Inferior parietal cortex (tissue), 1 donor: ENCODE results near the gene CFTR.

Experiments
- DNase-seq: peaks from one replicate; pipeline ENCODE4 v3.0.0-alpha.2; 2016; ENCODE audit errors: extremely low spot score

CFTR gene

GRCh38 chr7:117588352-117588794, 108.5 kb downstream of the CFTR start:
- no peak for DNase-seq

DNA sequence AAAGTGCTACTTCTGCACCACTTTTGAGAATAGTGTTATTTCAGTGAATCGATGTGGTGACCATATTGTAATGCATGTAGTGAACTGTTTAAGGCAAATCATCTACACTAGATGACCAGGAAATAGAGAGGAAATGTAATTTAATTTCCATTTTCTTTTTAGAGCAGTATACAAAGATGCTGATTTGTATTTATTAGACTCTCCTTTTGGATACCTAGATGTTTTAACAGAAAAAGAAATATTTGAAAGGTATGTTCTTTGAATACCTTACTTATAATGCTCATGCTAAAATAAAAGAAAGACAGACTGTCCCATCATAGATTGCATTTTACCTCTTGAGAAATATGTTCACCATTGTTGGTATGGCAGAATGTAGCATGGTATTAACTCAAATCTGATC, 110.4 kb downstream of the CFTR start:
- no peak for DNase-seq

GRCh38 chr7:117592011-117592635, 112.3 kb downstream of the CFTR start:
- no peak for DNase-seq

- DNase-seq, result no peak
Observed at GRCh38 chr7:117596134-117596533, 116.3 kb downstream of the CFTR start.

- no peak for DNase-seq
Observed at GRCh38 chr7:117597755-117598154, 117.9 kb downstream of the CFTR start.

GRCh38 chr7:117600911-117601310, 121.1 kb downstream of the CFTR start:
- no peak for DNase-seq

- no peak for DNase-seq
Observed at GRCh38 chr7:117603627-117604026, 123.8 kb downstream of the CFTR start.

GRCh38 chr7:117605712-117606111, 125.9 kb downstream of the CFTR start:
- DNase-seq, result no peak

GRCh38 chr7:117606132-117606531, 126.3 kb downstream of the CFTR start:
- DNase-seq, result no peak

DNA sequence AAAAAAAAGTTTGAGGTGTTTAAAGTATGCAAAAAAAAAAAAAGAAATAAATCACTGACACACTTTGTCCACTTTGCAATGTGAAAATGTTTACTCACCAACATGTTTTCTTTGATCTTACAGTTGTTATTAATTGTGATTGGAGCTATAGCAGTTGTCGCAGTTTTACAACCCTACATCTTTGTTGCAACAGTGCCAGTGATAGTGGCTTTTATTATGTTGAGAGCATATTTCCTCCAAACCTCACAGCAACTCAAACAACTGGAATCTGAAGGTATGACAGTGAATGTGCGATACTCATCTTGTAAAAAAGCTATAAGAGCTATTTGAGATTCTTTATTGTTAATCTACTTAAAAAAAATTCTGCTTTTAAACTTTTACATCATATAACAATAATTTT, 130.6 kb downstream of the CFTR start:
- DNase-seq, result no peak

DNA sequence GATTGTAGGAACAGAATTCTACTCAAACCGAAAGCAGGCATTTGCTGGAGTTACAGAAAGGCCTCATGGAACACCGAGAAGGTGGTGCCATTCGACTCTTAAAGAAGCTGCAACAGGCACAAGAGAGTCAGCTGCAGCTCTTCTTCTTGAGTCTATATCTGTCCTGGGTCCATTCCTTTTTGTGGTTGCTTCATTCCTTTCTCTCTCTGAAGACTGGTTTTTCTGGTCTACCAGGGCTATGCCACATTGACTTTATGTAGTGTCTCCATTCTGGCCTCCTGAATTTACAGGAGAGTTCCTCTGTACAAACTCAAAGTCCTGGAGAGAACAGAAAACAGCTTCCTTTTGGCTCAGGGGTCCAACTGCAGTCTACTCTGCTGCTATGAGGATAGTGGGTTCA, 132.8 kb downstream of the CFTR start:
- no peak for DNase-seq

DNA sequence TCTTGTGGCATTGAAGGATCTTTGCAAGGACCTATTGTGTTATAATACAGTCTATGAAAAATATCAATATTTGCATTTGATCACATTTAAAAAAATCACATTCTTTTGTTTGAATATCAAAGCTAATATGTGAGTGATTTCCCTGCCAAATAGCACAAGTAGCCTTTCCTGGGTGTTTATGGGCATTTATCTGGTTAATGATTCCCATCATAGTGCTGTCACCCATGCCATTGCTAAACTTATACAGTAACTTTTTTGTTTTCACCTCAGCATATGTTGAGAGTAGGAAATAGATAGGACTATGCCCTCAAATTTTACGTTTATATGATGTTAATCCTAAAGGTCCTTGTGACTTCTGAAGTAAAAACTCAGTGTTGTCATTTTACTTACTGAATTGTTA, 136.9 kb downstream of the CFTR start:
- DNase-seq, result no peak

DNA sequence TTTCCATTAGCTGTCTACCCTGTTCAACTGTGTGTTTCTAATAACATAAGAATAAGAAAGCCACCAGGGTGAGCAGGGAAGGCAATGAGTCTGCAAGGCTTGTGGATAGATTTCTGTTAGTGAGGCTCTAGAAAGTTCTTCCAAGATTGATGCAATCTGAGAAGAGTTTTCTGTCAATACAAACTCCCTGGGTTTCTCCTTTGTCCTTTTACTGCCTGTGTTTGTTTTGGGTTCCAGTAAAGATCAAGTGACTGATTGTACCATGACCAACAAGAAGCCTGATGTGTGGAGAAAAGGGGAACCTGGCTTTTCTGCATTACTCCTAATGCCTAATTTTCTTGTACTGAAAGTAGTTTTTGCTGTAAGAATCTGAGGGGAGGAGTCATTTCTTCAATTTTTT, 139.9 kb downstream of the CFTR start:
- no peak for DNase-seq

DNA sequence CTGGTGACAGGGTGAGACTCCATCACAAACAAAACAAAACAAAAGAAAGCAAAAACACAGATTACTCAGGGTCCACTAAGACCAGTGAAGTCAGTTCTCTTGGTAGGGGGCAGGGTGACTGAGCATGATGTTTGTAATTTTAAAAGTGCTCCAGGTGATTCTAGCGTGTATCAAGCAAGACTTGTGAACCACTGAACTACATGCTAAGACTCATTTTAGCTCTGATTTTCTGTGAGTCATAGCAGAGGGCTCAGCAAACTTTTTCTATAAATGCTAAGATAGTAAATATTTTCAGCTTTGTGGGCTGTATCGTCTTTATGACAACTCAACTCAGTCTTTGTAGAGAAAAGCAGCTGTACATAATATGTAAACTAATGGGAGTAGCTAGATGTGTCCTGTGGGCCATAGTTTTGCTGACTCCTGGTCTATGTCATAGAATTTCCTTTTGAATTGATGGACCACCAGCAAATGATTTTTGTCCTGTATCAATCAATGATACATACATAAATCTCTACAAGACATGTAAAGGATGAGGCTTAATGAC, 141.3 kb downstream of the CFTR start:
- no peak for DNase-seq

GRCh38 chr7:117623606-117624005, 143.8 kb downstream of the CFTR start:
- no peak for DNase-seq

DNA sequence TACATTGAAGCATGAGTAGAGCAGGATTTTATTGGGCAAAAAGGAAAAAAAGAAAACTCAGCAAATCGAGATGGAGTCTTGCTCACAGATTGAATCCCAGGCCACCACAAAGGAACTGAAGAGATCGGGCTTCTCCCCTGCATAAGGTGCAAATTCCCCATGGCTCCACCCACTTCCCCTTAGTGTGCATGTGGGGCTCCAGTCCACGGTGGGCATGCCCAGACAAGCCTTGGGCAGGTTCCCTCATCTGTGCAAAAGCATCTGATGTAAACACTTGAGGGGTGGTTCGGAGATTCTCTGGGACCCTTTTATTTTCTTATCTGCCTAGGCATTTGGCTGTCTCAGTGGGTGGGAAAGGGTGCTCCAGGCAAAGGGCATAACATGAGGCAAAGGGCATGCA, 150.7 kb downstream of the CFTR start:
- DNase-seq, result no peak

GRCh38 chr7:117630907-117631564, 151.2 kb downstream of the CFTR start:
- no peak for DNase-seq

DNA sequence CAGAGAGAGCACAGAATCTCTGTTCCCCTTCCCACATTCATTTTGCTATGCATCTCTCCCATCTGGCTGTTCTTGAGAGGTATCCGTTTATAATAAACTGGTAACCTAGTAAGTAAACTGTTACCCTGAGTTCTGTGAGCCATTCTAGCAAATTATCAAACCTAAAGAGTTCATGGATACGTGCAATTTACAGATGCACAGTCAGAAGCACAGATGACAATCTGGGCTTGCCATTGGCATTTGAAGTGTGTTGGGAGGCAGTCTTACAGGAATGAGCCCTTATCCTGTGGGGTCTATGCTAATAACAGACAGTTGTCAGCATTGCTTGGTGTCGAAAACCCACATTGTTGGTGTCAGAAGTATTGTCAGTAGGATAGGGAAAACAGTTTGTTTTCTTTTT, 151.8 kb downstream of the CFTR start:
- DNase-seq, result no peak

- DNase-seq, result no peak
Observed at GRCh38 chr7:117637937-117638336, 158.1 kb downstream of the CFTR start.

GRCh38 chr7:117639966-117640365, 160.1 kb downstream of the CFTR start:
- DNase-seq, result no peak

- no peak for DNase-seq
Observed at GRCh38 chr7:117640465-117640864, 160.6 kb downstream of the CFTR start.

- DNase-seq, result no peak
Observed at GRCh38 chr7:117645481-117646165, 165.8 kb downstream of the CFTR start.
